GM10266 (cell line): Measurements from ENCODE around the gene TLCD4.

ENCODE experiments used
- DNase-seq: peaks from one replicate; pipeline ENCODE4 v3.0.0; 2012; ENCODE audit errors: extremely low spot score
- CTCF ChIP-seq: IDR thresholded peaks from 2 replicates; pipeline ENCODE4 v1.5.1; 2012; ENCODE audit warnings: mild to moderate bottlenecking, low read depth; ENCODE audit not compliant: control insufficient read depth, insufficient read depth; ENCODE audit errors: missing control alignments

The TLCD4 gene

GRCh38 chr1:95117207-95118066 lies at the start of gene TLCD4:
Gene TLCD4, plus strand, starts transcription at chr1:95117355. Its CDS starts 26,547 bp downstream, at chr1:95143902.
- DNase-seq, result peak; percentile 58
- no peak for TF ChIP-seq CTCF

- no peak for DNase-seq
- no peak for TF ChIP-seq CTCF
These were observed 49.6 kb upstream of the TLCD4 start for GRCh38 chr1:95067568-95067967.

- no peak for DNase-seq
- TF ChIP-seq CTCF, result no peak
These were observed 48.0 kb upstream of the TLCD4 start for GRCh38 chr1:95068956-95069709.

- no peak for DNase-seq
- TF ChIP-seq CTCF, result no peak
These were observed 47.5 kb upstream of the TLCD4 start for GRCh38 chr1:95069710-95070093.

GRCh38 chr1:95071539-95071938 lies 45.6 kb upstream of the TLCD4 start:
- no peak for TF ChIP-seq CTCF
- DNase-seq, result no peak

GRCh38 chr1:95072117-95072516 lies 45.0 kb upstream of the TLCD4 start:
- TF ChIP-seq CTCF, result no peak
- no peak for DNase-seq
